ENCODE data around the gene ATP13A3.

ATP13A3 gene

GRCh38 chr3:194485881-194486539 is 792 bp downstream of the ATP13A3 start:
- TF ChIP-seq GATA3 (IDR thresholded peaks at IDR 0.05; ENCODE audit: low read depth, low read length): no peak
- TF ChIP-seq GATA2 (IDR thresholded peaks at IDR 0.05; ENCODE audit: low read depth, low read length): no peak

- TF ChIP-seq GATA3 (IDR thresholded peaks at IDR 0.05; ENCODE audit: low read depth, low read length) (no peak), GATA2 (IDR thresholded peaks at IDR 0.05; ENCODE audit: low read depth, low read length) (no peak)
These were observed 1.3 kb downstream of the ATP13A3 start for GRCh38 chr3:194485468-194485880.

DNA sequence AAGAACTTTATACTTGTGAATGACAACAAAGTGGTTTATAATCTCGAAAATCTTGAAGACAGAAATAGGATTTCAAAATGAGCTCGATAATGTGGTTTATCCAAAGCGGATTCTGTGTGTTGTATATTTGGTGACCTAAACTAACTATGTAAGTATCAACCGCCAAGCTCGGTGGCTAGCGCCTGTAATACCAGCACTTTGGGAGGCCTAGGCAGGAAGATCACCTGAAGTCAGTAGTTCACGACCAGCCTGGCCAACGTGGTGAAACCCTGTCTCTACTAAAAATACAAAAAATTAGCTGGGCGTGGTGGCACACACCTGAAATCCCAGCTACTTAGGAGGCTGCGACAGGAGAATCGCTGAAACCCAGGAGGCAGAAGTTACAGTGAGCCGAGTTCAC is 2.2 kb downstream of the ATP13A3 start:
- no peak for TF ChIP-seq GATA3 (IDR thresholded peaks at IDR 0.05; ENCODE audit: low read depth, low read length)
- no peak for TF ChIP-seq GATA2 (IDR thresholded peaks at IDR 0.05; ENCODE audit: low read depth, low read length)

DNA sequence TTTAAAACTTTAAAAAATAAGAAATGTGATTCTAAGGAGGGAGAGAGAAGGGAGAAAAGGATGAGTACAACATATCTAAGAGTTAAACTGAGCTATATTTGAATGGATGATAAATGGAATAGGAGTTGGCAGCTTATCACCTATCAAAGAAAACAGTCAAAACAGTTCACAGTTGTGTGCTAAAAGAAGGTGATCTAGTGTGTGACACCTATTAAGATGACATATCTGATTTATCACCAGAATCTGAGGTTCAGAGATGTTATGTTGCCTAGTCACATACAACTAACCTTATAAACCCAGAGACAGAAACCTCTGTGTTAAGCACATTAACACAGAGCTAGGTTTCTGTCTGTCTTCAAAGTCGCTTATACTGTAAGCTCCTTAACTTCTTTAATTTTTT is 3.0 kb downstream of the ATP13A3 start:
- no peak for TF ChIP-seq GATA2 (IDR thresholded peaks at IDR 0.05; ENCODE audit: low read depth, low read length)
- TF ChIP-seq GATA3 (IDR thresholded peaks at IDR 0.05; ENCODE audit: low read depth, low read length): no peak

DNA sequence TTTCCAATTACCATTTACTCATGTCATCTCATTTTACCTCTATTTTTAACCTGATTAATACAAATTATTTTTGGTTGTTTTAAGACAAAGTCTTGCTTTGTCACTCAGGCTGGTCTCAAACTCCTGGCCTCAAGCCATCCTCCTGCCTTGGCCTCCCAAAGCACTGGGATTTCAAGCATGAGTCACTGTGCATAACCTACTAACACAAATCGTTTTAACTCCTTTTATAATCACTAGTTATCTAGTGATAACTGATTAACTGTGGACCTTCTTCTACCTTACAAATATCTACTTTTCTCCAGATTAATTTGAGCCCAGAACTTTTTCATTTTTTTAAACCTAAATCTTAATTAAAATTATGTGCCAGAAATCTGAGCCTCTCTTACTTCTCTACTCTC is 4.6 kb downstream of the ATP13A3 start:
- TF ChIP-seq GATA2 (IDR thresholded peaks at IDR 0.05; ENCODE audit: low read depth, low read length) (no peak), GATA3 (IDR thresholded peaks at IDR 0.05; ENCODE audit: low read depth, low read length) (no peak)

DNA sequence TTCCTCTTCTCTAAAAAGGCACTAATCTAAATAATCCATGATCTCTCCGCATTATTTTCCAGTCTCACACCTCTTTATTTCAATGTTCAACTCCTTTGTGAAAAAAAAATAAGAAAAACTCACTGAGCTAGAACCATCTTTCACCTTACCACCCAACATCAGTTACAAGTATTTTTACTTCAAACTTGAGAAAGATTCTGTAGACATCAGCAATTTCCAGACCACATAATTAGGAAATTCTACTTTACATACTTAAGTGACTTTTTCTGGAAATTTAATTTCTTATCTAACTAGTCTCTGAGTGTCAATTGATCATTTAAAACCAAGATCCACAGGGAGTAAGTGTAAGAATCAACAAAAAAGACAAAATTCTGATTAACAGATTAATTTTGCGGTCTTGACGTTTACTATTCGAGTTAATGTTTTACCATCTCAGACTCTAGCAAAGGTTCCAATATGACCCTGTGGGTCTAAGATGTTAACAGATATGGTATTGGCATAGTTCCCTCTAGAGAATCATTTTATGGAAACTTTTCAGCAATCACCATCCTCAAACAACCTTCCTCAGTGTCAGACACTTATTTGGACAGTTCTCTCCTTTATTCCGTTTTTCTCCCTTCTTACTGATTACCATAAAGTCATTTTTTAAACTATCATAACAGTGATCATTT is 5.1 kb downstream of the ATP13A3 start:
- TF ChIP-seq GATA3 (IDR thresholded peaks at IDR 0.05; ENCODE audit: low read depth, low read length) (no peak), GATA2 (IDR thresholded peaks at IDR 0.05; ENCODE audit: low read depth, low read length) (no peak)

- no peak for TF ChIP-seq GATA3 (IDR thresholded peaks at IDR 0.05; ENCODE audit: low read depth, low read length)
- TF ChIP-seq GATA2 (IDR thresholded peaks at IDR 0.05; ENCODE audit: low read depth, low read length): no peak
These were observed 5.7 kb downstream of the ATP13A3 start for GRCh38 chr3:194481103-194481502.

GRCh38 chr3:194476784-194477183 is 10.0 kb downstream of the ATP13A3 start:
- TF ChIP-seq GATA2 (IDR thresholded peaks at IDR 0.05; ENCODE audit: low read depth, low read length) (no peak), GATA3 (IDR thresholded peaks at IDR 0.05; ENCODE audit: low read depth, low read length) (no peak)

DNA sequence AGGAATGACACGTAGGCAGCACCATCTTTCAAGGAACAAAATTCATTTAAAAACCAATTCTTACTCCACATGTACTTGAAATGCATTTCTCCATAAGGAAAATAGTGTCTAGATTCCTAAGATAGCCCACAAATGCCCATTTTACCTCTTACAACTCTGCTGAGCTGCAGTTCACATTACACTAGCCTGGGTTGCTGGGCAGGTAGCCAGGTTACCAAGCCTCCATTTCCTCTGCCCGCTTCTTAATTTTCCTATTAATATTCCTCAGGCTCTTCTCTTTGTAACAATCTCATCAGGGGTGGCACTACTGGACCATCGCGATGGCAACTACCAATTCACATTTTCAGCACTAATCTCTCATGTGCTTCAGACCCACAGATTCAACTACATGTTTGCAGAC is 10.8 kb downstream of the ATP13A3 start:
- TF ChIP-seq GATA3 (IDR thresholded peaks at IDR 0.05; ENCODE audit: low read depth, low read length): no peak
- no peak for TF ChIP-seq GATA2 (IDR thresholded peaks at IDR 0.05; ENCODE audit: low read depth, low read length)

GRCh38 chr3:194475138-194475932 is 11.5 kb downstream of the ATP13A3 start:
- TF ChIP-seq GATA2 (IDR thresholded peaks at IDR 0.05; ENCODE audit: low read depth, low read length): no peak
- no peak for TF ChIP-seq GATA3 (IDR thresholded peaks at IDR 0.05; ENCODE audit: low read depth, low read length)

DNA sequence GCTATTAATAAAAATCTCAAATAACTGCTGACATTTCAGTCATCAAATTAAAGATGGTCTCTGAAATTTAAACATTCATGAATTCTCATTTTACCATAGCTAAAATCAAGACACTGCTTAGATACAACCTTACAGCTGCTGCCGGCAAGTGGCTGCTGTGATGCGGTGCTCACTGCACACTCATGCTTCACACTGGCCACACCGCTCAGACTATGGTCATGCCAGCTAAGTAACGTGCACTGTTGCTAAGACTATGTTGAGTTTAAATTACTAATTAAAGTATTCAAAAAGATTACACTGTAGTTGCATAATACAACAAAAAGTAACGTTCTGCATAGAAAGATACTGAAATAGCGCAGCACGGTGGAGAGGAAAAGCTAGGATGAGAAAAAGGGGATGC is 12.1 kb downstream of the ATP13A3 start:
- no peak for TF ChIP-seq GATA2 (IDR thresholded peaks at IDR 0.05; ENCODE audit: low read depth, low read length)
- TF ChIP-seq GATA3 (IDR thresholded peaks at IDR 0.05; ENCODE audit: low read depth, low read length): no peak

DNA sequence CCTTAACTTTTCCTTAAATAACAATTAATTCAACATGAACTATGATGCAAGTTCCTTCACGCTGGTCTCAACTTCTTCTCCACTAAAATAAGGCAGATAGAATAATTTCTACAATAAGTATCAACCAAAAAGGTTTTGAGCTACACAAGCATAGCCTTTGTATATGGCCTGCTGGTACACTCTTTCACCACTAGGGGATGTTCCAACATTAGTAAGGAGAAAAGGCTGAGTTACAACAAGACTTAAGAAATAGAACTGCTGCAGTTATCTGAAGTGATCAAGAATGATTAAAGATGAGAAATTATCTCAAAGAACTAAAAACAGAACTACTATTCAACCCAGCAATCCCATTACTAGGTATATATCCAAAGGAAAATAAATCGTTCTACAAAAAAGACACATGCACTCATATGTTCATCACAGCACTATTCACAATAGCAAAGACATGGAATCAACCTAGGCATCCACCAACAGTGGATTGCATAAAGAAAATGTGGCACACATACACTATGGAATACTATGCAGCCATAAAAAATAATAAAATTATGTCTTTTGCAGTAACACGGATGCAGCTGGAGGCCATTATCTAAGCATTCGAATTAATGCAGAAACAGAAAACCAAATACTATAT is 14.4 kb downstream of the ATP13A3 start:
- no peak for TF ChIP-seq GATA3 (IDR thresholded peaks at IDR 0.05; ENCODE audit: low read depth, low read length)
- no peak for TF ChIP-seq GATA2 (IDR thresholded peaks at IDR 0.05; ENCODE audit: low read depth, low read length)

- TF ChIP-seq GATA2 (IDR thresholded peaks at IDR 0.05; ENCODE audit: low read depth, low read length) (no peak), GATA3 (IDR thresholded peaks at IDR 0.05; ENCODE audit: low read depth, low read length) (no peak)
These were observed 14.9 kb downstream of the ATP13A3 start for GRCh38 chr3:194471863-194472262.

- TF ChIP-seq GATA2 (IDR thresholded peaks at IDR 0.05; ENCODE audit: low read depth, low read length) (no peak), GATA3 (IDR thresholded peaks at IDR 0.05; ENCODE audit: low read depth, low read length) (no peak)
These were observed 16.2 kb downstream of the ATP13A3 start for GRCh38 chr3:194470615-194471014.

Measured in SH-SY5Y (cell line).